SK-N-DZ (cell line): ENCODE measurements around the gene RASSF6.
A peak's percentile ranks its signal among the peaks of the same experiment; 100 is the strongest.
"Not testable (repeated sequence)": the region's sequence is repeated elsewhere in the genome, so short reads cannot be mapped to it uniquely, and the experiment has no call there.

ENCODE experiments used
- DNase-seq: peaks from one replicate; pipeline ENCODE4 v3.0.0-alpha.2; 2015; ENCODE audit warnings: low spot score

RASSF6 gene

GRCh38 chr4:73612032-73612431 lies 8.2 kb downstream of the RASSF6 start:
- no peak for DNase-seq

- DNase-seq, result no peak
Measured at GRCh38 chr4:73609706-73610105, 10.5 kb downstream of the RASSF6 start.

- DNase-seq, result no peak
Measured at GRCh38 chr4:73608689-73609594, 11.3 kb downstream of the RASSF6 start.

DNA sequence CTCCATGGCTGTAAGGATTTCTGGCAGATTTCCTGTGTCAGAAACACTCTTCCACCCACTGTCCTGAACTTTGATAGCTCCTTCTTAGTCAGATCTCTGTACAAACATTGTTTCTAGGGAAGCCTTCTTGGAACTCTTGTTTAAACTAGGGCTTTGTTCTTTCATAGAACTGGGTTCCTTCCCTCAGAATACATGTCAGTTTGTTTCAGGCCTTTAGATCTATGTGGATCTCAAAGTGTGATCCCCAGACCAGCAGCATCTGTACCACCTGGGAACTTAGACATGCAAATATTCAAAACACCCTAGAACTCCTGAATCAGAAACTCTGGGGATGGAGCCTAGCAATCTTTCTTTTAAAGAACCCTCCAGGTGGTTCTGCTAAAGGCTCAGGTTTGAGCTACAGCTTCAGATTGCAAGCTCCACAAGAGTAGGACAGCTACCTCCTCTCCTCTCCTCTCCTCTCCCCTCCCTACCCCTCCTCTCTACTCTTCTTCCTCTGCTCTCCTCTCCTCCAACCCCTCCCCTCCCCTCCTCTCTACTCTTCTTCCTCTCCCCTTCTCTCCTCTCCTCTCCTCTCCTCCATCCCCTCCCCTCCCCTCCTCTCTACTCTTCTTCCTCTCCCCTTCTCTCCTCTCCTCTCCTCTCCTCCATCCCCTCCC lies 12.7 kb downstream of the RASSF6 start:
- no peak for DNase-seq

GRCh38 chr4:73606465-73606974 lies 13.7 kb downstream of the RASSF6 start:
- DNase-seq, result no peak

DNA sequence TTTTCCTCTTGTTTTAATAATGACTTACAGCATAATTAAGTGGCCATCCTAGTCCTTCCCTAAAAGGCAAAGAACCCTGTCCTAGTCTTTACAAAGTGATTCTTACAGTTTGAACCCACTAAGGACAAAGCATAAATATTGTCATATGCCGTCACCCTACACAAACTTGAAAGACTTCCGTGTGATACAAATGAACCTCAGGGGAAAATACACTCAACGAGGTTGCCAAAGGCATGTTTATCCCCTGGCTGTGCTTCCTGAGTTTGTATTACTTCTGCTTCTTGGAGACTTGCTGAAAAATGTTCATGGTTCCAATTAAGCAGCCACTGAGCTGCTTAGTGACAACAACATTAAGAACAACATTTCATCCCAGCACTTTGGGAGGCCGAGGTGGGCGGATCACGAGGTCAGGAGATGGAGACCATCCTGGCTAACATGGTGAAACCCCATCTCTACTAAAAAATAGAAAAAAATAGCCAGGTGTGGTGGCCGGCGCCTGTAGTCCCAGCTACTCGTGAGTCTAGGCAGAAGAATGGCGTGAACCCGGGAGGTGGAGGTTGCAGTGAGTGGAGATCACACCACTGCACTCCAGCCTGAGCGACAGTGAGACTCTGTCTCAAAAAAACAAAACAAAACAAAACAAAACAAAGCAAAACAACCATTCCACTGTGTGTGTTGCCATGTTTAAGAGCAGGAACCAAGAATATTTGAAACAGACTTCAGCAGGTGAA lies 16.2 kb downstream of the RASSF6 start:
- no peak for DNase-seq

DNA sequence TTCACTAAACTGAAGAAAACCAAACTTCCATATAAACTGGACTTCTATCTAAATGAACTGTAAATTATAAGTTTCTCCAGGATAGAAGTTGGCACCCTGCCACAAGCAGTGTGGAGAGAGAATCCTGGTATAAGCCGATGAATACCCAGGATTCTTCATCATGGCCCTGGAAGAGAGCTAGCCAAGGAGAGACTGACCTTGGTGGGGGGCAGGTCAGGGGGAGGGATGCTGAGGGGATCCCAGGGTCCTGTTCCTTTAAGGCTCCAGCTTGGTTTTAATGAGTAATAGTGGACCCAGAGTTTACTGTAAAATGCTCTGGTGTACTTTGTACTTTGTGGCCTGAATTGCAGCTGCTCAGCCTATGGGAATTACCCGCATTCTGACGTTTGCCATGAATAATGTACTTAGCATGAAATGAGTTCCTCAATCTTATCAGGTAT lies 16.9 kb downstream of the RASSF6 start:
- no peak for DNase-seq

GRCh38 chr4:73600954-73601353 lies 19.3 kb downstream of the RASSF6 start:
- DNase-seq, result no peak

GRCh38 chr4:73599182-73599581 lies 21.1 kb downstream of the RASSF6 start:
- peak; percentile 59 for DNase-seq

DNA sequence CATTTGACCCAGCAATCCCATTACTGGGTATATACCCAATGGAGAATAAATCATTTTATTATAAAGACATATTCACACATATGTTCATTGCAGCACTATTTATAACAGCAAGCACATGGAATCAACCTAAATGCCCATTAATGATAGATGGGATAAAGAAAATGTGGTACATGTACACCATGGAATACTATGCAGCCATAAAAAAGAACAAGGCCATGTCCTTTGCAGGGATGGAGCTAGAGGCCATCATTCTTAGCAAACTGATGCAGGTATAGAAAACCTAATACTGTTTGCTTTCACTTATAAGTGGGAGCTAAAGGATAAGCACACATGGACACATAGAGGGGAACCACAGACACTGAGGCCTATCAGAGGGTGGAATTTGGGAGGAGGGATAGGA lies 22.6 kb downstream of the RASSF6 start:
- DNase-seq, result no peak

- not testable (repeated sequence) for DNase-seq
Measured at GRCh38 chr4:73597183-73597582, 23.1 kb downstream of the RASSF6 start.

DNA sequence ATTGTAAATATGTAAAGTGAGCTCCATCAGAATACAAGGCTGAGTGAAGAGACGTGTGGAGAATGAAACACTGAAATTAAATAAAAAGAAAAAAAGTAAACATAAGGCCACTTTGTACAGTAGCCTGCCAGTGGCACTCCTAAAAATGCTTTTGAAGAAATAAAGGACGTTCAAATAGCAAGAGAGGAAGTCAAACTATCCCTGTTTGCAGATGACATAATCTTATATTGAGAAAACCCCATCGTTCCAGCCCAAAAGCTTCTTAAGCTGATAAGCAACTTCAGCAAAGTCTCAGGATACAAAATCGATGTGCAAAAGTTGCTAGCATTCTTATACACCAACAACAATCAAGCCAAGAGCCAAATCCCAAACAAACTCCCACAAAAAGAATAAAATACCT lies 24.2 kb downstream of the RASSF6 start:
- no peak for DNase-seq

DNA sequence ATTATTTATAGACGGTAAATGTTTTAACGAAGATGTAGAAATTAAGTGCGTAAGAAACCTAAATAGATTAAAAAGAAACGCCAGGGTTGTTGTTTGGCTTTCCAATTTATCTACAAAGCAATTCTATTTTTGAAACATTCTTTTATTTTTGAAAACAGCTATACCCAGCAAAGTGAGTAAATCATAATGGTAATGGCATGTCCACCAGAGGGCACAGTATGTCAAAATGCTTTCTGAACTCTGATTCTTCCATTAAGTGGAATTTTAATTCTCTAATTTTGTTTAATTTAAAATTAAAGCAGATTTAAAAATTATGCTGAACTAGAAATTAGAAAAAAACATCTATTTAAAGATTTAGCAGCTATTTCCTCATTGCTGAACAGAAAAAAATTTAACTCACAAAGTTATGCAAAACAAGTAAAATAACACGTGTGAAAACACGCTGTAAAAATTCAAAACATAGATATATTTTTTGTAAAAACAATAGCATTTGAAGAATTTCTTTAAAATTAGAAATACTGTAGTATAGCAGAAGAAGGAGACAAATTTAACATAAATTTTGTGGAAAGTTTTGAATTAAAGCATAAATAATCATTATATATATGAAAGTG lies 26.5 kb downstream of the RASSF6 start:
- no peak for DNase-seq

GRCh38 chr4:73589887-73590801 lies 30.1 kb downstream of the RASSF6 start:
- DNase-seq, result peak; percentile 64

- peak; percentile 62 for DNase-seq
Measured at GRCh38 chr4:73589261-73589847, 30.9 kb downstream of the RASSF6 start.

- DNase-seq, result no peak
Measured at GRCh38 chr4:73588613-73589012, 31.6 kb downstream of the RASSF6 start.

DNA sequence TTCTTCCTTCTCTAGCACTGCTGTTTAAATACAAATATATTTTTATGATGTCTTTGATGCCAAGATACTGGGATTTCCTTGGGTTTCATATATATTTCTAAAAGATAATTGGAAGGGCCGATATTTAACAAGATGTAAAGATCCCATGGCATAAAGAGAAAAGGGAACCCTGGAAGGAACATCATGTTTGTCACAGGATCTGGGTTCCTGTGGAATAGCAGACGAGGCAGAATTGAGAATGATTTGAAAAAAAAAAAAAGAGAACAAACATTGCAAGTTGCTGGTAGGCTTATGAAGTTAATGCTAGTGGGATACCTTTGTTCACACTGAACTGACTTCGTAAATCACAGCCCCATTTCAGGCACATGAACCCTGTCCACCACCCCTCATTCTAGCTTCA lies 33.6 kb downstream of the RASSF6 start:
- no peak for DNase-seq

- no peak for DNase-seq
Measured at GRCh38 chr4:73586040-73586439, 34.2 kb downstream of the RASSF6 start.

- no peak for DNase-seq
Measured at GRCh38 chr4:73585345-73585744, 34.9 kb downstream of the RASSF6 start.

DNA sequence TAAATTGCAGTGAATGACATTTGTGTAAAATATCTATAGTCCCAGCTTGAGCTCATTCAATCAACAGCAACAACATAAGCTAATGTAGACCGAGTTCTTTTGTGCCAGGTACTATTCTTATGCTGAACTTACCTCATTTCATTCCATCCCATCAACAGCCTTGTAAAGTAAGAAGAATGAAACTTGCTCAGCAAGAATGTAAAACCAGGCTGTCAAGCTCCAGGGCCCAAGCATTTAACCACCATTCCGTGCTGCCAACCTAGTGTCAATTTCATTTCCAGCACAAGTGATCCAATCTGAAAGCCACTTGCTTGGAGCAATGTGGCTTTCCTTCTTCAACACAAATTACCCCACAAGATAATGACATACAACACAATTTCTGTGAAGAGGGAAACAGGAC lies 36.6 kb downstream of the RASSF6 start:
- no peak for DNase-seq
